OCI-LY1 (cell line): ENCODE results near the gene VDAC1.

ENCODE experiments used
- EZH2 ChIP-seq: fragments of 200-600 bp; sonication (generic), shearing (Covaris generic); IDR thresholded peaks from 2 replicates; pipeline ENCODE4 v1.8.0; 2017; ENCODE audit warnings: borderline replicate concordance, mixed run types, mild to moderate bottlenecking, antibody characterized with exemption, low read length, moderate library complexity, mixed read lengths
- TF ChIP-seq, protein P1 (sequence below): fragments of 200-600 bp; sonication (generic), shearing (Covaris generic); IDR thresholded peaks from 2 replicates; pipeline ENCODE4 v1.5.1; 2017; ENCODE audit warnings: mild to moderate bottlenecking, antibody characterized with exemption, low read length, moderate library complexity, mixed read lengths

DNA sequence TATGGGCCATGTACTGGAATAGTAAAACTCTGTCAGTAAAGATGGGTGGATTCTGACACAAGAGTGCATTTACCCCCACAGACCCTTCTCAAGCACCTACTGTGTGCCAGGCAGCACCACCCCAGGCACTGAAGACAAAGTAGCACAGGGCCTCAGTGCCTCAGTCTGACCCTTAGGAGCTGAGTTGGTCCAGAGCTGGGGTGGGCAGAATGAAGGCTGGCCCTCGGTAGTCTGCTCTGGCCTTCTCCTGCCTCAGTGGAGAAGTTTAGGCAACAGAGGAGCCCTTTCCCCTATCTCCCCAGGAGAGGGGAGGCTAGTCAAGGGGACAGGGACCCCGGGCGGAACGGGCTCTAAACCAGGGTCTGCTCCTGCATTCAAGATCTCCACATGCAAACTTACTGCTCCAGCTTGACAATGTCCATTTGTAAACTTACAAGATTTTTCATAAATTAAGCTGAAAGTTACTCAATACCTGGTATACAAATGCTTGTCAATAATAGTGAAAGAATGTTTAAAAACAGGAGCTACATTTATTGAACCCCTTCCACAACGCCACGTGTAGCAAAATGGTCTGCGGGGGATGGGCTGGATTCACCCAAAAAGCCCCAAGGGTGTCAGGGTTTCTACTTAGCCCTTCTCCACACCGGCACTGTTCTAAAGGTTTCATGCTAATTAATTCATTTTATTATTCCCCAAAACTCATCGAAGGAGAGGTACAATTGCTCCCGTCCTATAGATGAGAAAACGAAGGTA lies 1.5 kb downstream of the VDAC1 start:
- TF ChIP-seq, protein P1, sequence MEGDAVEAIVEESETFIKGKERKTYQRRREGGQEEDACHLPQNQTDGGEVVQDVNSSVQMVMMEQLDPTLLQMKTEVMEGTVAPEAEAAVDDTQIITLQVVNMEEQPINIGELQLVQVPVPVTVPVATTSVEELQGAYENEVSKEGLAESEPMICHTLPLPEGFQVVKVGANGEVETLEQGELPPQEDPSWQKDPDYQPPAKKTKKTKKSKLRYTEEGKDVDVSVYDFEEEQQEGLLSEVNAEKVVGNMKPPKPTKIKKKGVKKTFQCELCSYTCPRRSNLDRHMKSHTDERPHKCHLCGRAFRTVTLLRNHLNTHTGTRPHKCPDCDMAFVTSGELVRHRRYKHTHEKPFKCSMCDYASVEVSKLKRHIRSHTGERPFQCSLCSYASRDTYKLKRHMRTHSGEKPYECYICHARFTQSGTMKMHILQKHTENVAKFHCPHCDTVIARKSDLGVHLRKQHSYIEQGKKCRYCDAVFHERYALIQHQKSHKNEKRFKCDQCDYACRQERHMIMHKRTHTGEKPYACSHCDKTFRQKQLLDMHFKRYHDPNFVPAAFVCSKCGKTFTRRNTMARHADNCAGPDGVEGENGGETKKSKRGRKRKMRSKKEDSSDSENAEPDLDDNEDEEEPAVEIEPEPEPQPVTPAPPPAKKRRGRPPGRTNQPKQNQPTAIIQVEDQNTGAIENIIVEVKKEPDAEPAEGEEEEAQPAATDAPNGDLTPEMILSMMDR, result no peak
- no peak for TF ChIP-seq EZH2
